ENCODE data around the gene MSI2. TPM values are rescaled to one million over a fixed set of nuclear protein-coding genes. Genes with fewer than 3 reads are reported as not detected.

The MSI2 gene
- total RNA-seq, 6 experiments from 2014 or later = 12.0 to 22.6 (median 19.4) TPM

- ATAC-seq = no peak
- Histone ChIP-seq H3K27me3 (no peaks in the 10 kb centered on the region), H3K4me3 (no peak overlapping the region), H3K27ac (no peak overlapping the region), H3K9me3 (no peaks in the 10 kb centered on the region), H3K36me3 (no peaks in the 10 kb centered on the region), H3K4me1 (no peaks in the 10 kb centered on the region)
- WGBS (ENCODE audit: insufficient coverage, low coverage, low lambda C conversion rate, missing lambda C conversion rate) = 86% methylated on average over 6 of the region's 6 CpGs
- intact Hi-C loops (cut with DNase I) = loop anchor here in 1 of 2 donors (10.0 kb wide), 1 partner anchor 498 kb away; the partner anchor contains the start of gene CCDC182
- DNase-seq = no peak
- TF ChIP-seq CTCF (IDR thresholded peaks at IDR 0.05) (no peak), POLR2A (IDR thresholded peaks at IDR 0.05) (no peak)
These were observed 9.1 kb upstream of the MSI2 start for GRCh38 chr17:57247261-57247660.

- no peak for DNase-seq
- intact Hi-C loops (cut with DNase I) = loop anchor here in 1 of 2 donors (10.0 kb wide), 1 partner anchor 497 kb away; the partner anchor contains the start of gene CCDC182
- no peak overlapping the region for H3K4me3 ChIP-seq
- H3K4me1 ChIP-seq = no peaks in the 10 kb centered on the region
- WGBS (ENCODE audit: insufficient coverage, low coverage, low lambda C conversion rate, missing lambda C conversion rate) = 46% methylated on average over 2 of the region's 2 CpGs
- no peaks in the 10 kb centered on the region for H3K36me3 ChIP-seq
- no peak overlapping the region for H3K27ac ChIP-seq
- TF ChIP-seq POLR2A (IDR thresholded peaks at IDR 0.05) (no peak), CTCF (IDR thresholded peaks at IDR 0.05) (no peak)
- H3K9me3 ChIP-seq = no peaks in the 10 kb centered on the region
- H3K27me3 ChIP-seq = no peaks in the 10 kb centered on the region
- no peak for ATAC-seq
These were observed 8.4 kb upstream of the MSI2 start for GRCh38 chr17:57247913-57248312.

- intact Hi-C loops (cut with DNase I) = loop anchor here in 1 of 2 donors (10.0 kb wide), 1 partner anchor 495 kb away; the partner anchor contains the start of gene CCDC182
- WGBS (ENCODE audit: insufficient coverage, low coverage, low lambda C conversion rate, missing lambda C conversion rate) = 88% methylated on average over 1 of the region's 1 CpG
- Histone ChIP-seq H3K4me3 (no peak overlapping the region), H3K36me3 (no peaks in the 10 kb centered on the region), H3K9me3 (no peaks in the 10 kb centered on the region), H3K27ac (no peak overlapping the region), H3K27me3 (no peaks in the 10 kb centered on the region), H3K4me1 (no peaks in the 10 kb centered on the region)
- no peak for TF ChIP-seq CTCF (IDR thresholded peaks at IDR 0.05)
- no peak for TF ChIP-seq POLR2A (IDR thresholded peaks at IDR 0.05)
- no peak for DNase-seq
- no peak for ATAC-seq
These were observed 6.8 kb upstream of the MSI2 start for GRCh38 chr17:57249520-57249919.

- Histone ChIP-seq H3K4me3 (no peak overlapping the region), H3K4me1 (no peaks in the 10 kb centered on the region), H3K9me3 (no peaks in the 10 kb centered on the region), H3K27me3 (no peaks in the 10 kb centered on the region), H3K27ac (no peak overlapping the region), H3K36me3 (no peaks in the 10 kb centered on the region)
- 77% methylated on average over 1 of the region's 1 CpG for WGBS (ENCODE audit: insufficient coverage, low coverage, low lambda C conversion rate, missing lambda C conversion rate)
- intact Hi-C loops (cut with DNase I) = no loop called here
- ATAC-seq (no peak), DNase-seq (no peak)
- TF ChIP-seq POLR2A (IDR thresholded peaks at IDR 0.05) (no peak), CTCF (IDR thresholded peaks at IDR 0.05) (no peak)
These were observed 5.0 kb upstream of the MSI2 start for GRCh38 chr17:57251211-57251787.

All from right lobe of liver (tissue), 6 donors.